Epithelial cell of proximal tubule (primary cell): ENCODE results near the gene SDC3. TPM values are rescaled to one million over a fixed set of nuclear protein-coding genes. Genes with fewer than 3 reads are reported as not detected.

Source experiments
- DNase-seq: peaks from one replicate; pipeline ENCODE4 v3.0.0-alpha.2; 2011; ENCODE audit warnings: low read depth
- H3K4me3 ChIP-seq: 2 replicates; pipeline ENCODE4 v1.5.1; 2011; ENCODE audit warnings: low read depth, mild to moderate bottlenecking, low read length
- total RNA-seq: library from RNA; depleted of rRNA; stranded (reverse); fragments of >200 nt; gene quantifications from 2 replicates; pipeline ENCODE4 v1.2.3, GENCODE V29; 2015
- TF ChIP-seq, protein P1 (sequence below): conservative IDR thresholded peaks from 2 replicates; pipeline ENCODE4 v1.5.1; 2012; ENCODE audit warnings: low read depth, mild to moderate bottlenecking, low read length

The SDC3 gene
- total RNA-seq, 1 donor from 2014 or later: 25.6 TPM

DNA sequence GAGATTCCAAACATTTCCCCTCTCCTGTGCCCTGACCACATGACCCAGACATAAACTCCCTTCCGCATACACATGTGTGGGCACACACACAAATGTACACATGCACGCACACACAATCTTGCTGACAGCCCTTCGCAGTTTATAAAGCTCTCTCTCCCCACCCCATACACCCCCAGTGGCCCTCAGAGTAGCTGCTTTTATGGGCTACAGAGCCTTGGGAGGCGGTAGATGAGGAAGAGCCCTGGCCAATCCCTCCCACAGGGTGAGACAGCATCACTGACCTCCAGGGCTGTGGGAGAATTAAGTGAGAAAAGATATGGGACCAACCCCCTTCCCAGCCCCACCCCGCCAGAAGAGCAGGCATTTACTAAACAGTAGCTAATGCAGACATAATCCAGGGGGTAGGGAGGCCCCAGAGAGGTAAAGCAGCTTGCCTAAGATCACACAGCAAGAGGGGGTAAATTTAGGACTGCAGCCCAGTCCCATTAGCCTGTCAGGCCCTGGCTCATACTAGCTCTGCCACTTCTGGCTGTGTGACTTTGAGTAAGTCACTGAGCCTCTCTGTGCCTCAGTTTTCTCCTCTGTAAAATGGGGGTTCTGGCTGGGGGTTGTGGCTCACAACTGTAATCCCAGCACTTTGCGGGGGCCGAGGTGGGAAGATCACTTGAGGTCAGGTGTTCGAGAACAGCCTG lies 5.1 kb downstream of the SDC3 start:
- H3K4me3 ChIP-seq: no peak overlapping the region
- TF ChIP-seq, protein P1, sequence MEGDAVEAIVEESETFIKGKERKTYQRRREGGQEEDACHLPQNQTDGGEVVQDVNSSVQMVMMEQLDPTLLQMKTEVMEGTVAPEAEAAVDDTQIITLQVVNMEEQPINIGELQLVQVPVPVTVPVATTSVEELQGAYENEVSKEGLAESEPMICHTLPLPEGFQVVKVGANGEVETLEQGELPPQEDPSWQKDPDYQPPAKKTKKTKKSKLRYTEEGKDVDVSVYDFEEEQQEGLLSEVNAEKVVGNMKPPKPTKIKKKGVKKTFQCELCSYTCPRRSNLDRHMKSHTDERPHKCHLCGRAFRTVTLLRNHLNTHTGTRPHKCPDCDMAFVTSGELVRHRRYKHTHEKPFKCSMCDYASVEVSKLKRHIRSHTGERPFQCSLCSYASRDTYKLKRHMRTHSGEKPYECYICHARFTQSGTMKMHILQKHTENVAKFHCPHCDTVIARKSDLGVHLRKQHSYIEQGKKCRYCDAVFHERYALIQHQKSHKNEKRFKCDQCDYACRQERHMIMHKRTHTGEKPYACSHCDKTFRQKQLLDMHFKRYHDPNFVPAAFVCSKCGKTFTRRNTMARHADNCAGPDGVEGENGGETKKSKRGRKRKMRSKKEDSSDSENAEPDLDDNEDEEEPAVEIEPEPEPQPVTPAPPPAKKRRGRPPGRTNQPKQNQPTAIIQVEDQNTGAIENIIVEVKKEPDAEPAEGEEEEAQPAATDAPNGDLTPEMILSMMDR: no peak
- DNase-seq: no peak

DNA sequence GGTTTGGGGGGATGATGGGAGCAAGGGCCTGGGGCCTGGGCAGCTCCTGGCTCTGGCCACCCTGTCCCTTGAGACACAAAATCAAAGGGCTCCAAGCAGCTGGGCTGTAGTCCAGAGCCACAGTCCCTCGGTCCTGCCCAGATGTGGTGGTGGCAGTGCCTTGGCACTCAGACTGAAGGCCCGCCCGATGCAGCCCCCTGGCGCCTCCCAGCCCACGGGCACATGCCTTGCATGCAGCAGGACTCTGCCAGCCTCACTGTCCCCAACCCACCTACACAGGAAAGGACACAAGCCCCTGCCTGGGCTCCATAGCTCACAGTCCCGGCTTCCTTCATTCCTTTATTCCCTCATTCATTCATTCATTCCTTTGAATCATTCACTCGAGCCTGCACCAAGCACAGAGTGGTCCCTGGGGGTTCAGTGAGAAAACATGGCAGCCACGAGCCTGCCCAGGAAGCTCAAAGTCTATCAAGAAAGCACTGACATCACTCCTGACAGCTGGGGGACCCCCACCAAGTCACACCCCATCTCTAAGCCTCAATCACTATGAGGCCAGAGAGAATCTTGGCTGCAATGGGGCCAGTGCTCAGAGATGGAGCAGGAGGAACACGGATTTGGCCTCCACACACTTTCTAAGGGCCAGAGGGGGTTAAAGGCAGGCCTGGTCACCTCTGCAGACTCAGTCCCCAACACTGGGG lies 5.8 kb downstream of the SDC3 start:
- TF ChIP-seq, protein P1: no peak
- no peak for DNase-seq
- no peak overlapping the region for H3K4me3 ChIP-seq

DNA sequence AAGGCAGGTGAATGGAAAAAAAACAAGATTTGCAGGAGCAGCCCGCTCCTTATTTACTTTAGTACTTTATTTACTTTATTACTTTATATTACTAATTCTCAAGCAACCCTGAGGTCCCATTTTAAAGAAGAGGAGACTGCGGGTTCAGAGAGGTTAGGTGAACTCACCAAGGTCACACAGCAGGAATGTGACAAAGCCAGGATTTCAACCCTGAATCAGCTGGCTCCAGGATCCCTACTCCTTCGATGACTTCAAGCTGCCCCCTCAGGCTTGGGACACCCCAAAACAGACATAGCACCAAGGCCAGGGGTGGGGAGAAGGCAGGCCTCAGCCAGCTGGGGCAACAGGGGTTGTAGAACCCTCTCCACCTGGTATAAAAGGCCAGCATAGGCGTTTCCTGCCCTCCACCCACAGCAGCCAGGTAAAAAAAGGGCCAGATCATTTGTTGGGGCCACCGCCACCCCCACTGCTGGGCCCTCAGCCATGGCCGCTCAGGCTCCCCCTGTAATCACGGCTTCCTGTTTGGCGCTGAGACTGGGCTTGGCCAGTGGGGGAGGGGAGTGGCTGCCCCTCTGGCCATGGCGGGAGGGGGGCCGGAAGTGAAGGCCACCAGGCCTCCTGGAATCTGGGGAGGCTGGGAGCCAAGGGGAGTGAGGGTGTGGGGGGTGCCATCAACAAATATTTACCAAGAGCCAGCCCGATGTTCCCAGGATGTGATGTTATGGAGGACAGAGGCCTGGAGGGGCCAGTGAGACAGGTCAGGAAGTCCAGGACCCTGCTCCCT lies 6.6 kb downstream of the SDC3 start:
- DNase-seq: no peak
- no peak overlapping the region for H3K4me3 ChIP-seq
- TF ChIP-seq, protein P1: no peak

DNA sequence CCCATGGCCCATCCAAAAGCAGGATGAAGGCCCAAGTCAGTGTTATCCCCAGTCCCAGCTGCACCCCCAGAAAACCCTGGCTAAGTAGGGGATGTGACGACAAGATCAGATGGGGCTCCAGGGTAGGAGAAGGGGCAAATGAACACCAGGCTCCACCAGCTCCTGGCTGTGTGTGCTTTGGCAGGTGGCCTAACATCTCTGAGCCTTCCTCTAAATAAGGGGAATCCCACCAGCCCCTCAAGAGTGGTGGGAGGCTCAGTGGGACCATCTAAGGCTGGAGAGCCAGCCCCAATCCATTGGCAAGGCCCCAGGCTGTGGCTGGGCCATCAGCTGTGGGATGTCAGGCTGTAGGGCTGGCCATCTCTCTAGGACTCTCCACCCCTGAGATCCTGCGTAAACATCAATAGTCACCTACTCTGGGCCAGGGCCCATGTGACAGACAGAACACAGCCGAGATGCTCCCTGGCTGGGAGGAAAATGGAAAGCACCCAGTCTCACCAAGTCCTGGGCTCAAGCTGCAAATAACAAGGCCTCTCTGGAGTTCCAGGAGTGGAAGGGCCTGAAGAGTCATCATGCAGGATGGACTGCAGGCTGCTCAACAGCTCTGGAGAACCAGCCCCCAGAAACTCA lies 7.5 kb downstream of the SDC3 start:
- TF ChIP-seq, protein P1: no peak
- no peak for DNase-seq
- H3K4me3 ChIP-seq: no peak overlapping the region

DNA sequence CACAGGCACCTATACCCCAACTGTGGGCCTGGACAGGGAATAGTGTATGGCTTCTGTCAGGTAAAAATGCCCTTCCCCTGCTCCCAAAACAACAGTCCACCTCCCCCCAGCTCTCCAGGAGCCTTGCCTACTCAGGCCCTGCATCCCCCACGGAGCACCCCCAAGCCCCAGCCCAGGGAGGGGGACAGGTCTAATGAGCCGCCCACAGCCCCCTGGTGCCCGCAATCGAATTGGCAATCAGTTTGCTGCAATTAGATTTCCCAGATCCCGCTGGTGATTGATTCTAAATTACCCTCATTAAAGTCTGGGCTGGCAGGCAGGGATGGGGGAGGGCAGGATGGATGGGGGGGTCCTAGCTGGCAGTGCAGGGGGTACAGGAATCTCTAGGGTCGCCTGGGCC lies 8.1 kb downstream of the SDC3 start:
- TF ChIP-seq, protein P1: no peak
- DNase-seq: no peak
- H3K4me3 ChIP-seq: no peak overlapping the region

DNA sequence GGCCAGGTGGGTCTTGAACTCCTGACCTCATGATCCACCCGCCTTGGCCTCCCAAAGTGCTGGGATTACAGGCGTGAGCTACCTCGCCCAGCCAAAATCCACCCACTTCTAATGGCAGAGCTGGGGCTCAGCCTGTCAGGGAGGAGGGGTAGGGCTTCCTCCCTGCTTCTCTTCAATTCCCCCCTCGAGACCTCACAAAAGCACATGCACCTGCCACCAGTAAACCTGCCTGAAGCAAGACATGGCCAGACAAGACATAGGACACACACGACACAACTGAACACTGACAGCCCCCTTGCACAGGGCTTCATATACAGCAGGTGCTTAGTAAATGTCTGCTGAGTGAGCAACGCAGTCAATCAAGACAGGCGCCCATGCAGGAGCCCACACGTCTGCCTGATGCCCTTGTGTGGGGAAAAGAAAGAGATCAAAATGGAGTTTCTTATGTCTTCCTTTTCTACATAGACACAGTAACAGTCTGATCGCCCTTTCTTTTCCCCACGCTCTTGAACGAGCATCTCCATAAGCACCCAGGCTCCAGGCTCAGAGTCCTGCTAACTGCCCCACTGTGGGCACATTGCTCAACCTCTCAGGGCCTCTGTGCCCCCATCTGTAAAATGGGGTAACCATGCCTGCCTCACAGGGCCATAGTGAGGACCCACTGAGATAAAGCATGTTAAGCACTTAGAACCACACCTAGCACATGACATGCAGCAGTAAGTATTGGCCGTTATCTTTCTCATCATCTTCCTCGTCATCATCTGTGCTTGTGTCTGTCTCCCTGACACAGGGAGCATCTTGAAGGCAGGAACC lies 8.8 kb downstream of the SDC3 start:
- H3K4me3 ChIP-seq: no peak overlapping the region
- no peak for DNase-seq

More for the DNA sequence above, 8.8 kb downstream of the SDC3 start:
- TF ChIP-seq, protein P1: no peak
